ENCODE measurements around the gene P2RX1.

P2RX1 gene

GRCh38 chr17:3928406-3928805, 12.1 kb upstream of the P2RX1 start:
- H3K36me3 ChIP-seq = no peaks in the 10 kb centered on the region
- no peak for DNase-seq
- H3K4me3 ChIP-seq (ENCODE audit: low read depth, low read length) = no peak overlapping the region
- TF ChIP-seq, protein P1, sequence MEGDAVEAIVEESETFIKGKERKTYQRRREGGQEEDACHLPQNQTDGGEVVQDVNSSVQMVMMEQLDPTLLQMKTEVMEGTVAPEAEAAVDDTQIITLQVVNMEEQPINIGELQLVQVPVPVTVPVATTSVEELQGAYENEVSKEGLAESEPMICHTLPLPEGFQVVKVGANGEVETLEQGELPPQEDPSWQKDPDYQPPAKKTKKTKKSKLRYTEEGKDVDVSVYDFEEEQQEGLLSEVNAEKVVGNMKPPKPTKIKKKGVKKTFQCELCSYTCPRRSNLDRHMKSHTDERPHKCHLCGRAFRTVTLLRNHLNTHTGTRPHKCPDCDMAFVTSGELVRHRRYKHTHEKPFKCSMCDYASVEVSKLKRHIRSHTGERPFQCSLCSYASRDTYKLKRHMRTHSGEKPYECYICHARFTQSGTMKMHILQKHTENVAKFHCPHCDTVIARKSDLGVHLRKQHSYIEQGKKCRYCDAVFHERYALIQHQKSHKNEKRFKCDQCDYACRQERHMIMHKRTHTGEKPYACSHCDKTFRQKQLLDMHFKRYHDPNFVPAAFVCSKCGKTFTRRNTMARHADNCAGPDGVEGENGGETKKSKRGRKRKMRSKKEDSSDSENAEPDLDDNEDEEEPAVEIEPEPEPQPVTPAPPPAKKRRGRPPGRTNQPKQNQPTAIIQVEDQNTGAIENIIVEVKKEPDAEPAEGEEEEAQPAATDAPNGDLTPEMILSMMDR (IDR thresholded peaks at IDR 0.05; ENCODE audit: low read depth, low read length) = no peak
- H3K9me3 ChIP-seq (ENCODE audit: severe bottlenecking) = no peaks in the 10 kb centered on the region
- H3K27ac ChIP-seq = no peak overlapping the region
- no peaks in the 10 kb centered on the region for H3K27me3 ChIP-seq (ENCODE audit: insufficient read depth, low read depth, severe bottlenecking)

DNA sequence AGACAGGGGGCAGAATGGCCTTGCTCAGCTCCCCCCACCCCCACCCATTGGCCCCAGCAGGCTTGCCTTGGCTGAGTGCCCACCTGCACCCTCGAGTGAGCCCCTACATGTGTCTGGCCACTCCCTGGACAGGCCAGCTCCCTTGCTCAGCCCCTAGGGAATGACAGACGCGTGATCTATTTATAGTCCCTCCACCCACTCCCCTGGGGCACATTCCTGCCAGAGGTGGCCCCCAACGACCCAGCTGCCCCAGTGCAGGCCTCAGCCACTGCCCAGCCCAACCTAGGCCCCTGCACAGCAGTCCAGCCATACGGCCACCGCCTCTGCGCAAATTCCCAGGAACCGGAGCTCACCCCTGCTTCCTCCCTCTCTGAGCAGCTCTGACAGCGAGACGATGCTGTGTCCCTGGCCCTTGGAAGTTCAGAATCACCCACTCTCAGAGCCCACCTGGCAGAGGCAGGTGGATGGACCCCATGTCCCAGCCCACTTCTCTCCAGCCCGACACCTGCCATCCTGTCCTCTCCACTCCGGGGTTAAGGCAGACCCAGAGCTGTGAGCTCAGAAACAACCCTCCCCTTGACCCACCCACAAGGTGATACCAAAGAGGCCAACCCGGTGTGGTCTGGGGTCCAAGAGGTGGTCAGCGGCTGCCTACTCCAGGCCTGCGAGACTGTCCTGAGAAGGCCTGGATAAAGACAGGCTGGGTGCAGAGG, 11.5 kb upstream of the P2RX1 start:
- Histone ChIP-seq H3K4me3 (ENCODE audit: low read depth, low read length) (no peak overlapping the region), H3K9me3 (ENCODE audit: severe bottlenecking) (no peaks in the 10 kb centered on the region), H3K27me3 (ENCODE audit: insufficient read depth, low read depth, severe bottlenecking) (no peaks in the 10 kb centered on the region), H3K36me3 (no peaks in the 10 kb centered on the region), H3K27ac (no peak overlapping the region)
- TF ChIP-seq, protein P1 (IDR thresholded peaks at IDR 0.05; ENCODE audit: low read depth, low read length) = no peak
- no peak for DNase-seq

- Histone ChIP-seq H3K9me3 (ENCODE audit: severe bottlenecking) (no peaks in the 10 kb centered on the region), H3K4me3 (ENCODE audit: low read depth, low read length) (no peak overlapping the region), H3K27ac (no peak overlapping the region), H3K36me3 (no peaks in the 10 kb centered on the region), H3K27me3 (ENCODE audit: insufficient read depth, low read depth, severe bottlenecking) (no peaks in the 10 kb centered on the region)
- DNase-seq = no peak
- TF ChIP-seq, protein P1 (IDR thresholded peaks at IDR 0.05; ENCODE audit: low read depth, low read length) = no peak
Observed at GRCh38 chr17:3926860-3927627, 10.8 kb upstream of the P2RX1 start.

GRCh38 chr17:3925684-3926485, 9.6 kb upstream of the P2RX1 start:
- H3K27ac ChIP-seq = no peak overlapping the region
- TF ChIP-seq, protein P1 (IDR thresholded peaks at IDR 0.05; ENCODE audit: low read depth, low read length) = no peak
- H3K9me3 ChIP-seq (ENCODE audit: severe bottlenecking) = no peaks in the 10 kb centered on the region
- DNase-seq = no peak
- no peaks in the 10 kb centered on the region for H3K27me3 ChIP-seq (ENCODE audit: insufficient read depth, low read depth, severe bottlenecking)
- no peaks in the 10 kb centered on the region for H3K36me3 ChIP-seq
- H3K4me3 ChIP-seq (ENCODE audit: low read depth, low read length) = no peak overlapping the region

DNA sequence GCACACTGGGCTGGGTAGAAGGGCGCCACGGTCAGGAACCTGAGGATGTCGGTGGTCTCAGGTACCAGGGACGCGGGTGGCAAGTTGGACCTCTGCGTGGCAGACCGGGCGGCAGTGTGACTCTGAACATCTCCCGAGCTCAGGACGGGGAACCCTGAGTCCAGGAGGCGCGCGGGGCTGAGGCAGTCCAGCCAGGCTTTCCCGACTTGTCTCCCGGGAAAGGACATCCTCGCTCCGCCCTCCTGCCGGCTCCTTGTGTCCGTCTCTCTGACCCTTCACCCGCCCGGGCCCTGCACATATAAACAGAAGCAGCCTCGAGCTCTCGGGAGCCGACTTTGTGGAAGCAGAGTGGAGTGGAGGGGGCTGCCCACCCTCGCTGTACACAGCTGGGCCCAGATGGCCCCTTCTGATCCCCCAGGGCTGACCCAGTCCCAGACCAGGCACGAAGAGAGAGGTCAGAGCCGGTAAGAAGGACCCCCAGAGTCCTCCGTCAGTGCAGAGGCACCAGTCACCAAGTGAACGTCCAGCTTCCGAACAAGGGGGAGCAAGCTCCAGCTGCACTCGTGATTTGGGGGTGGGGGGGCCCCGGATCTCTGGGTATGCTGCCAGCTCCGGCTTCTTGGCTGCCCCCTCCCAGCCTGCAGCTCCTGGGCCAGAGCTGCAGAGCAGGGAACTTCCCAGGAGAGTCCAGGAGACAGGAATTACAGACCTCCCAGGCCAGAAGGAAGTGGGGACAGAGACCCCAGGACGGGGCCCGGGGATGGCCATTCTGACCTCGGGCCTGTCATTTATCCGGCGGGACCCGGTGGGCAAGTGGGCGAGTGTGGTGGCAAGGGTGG, 8.5 kb upstream of the P2RX1 start:
- H3K9me3 ChIP-seq (ENCODE audit: severe bottlenecking) = no peaks in the 10 kb centered on the region
- no peak overlapping the region for H3K27ac ChIP-seq
- no peaks in the 10 kb centered on the region for H3K27me3 ChIP-seq (ENCODE audit: insufficient read depth, low read depth, severe bottlenecking)
- TF ChIP-seq, protein P1 (IDR thresholded peaks at IDR 0.05; ENCODE audit: low read depth, low read length) = no peak
- H3K36me3 ChIP-seq = no peaks in the 10 kb centered on the region
- H3K4me3 ChIP-seq (ENCODE audit: low read depth, low read length) = no peak overlapping the region
- no peak for DNase-seq
